WTC11 (cell line): ENCODE data around the gene MYLK. TPM values are rescaled to one million over a fixed set of nuclear protein-coding genes. Genes with fewer than 3 reads are reported as not detected.
"Not testable (repeated sequence)": the region's sequence is repeated elsewhere in the genome, so short reads cannot be mapped to it uniquely, and the experiment has no call there.

Experiments
- ATAC-seq: fragments of 200-7000 bp; cut with Tn5 transposase; 2 replicates; pipeline ENCODE4 v1.10.0; 2021; ENCODE audit warnings: mild to moderate bottlenecking, moderate library complexity
- CTCF ChIA-PET: fragments of 300-600 bp; sonication (Branson Sonifier 250); formaldehyde crosslinking; loops from one replicate; lab custom pipeline; 2021; ENCODE audit warnings: antibody characterized with exemption; lab: Charles Lee
- POLR2A ChIA-PET: fragments of 350-600 bp; sonication (Branson Sonifier 250); formaldehyde crosslinking; loops from one replicate; lab custom pipeline; 2021; ENCODE audit warnings: antibody characterized with exemption; lab: Charles Lee
- DNase-seq: peaks from one replicate; pipeline ENCODE4 v3.0.0; 2021; ENCODE audit warnings: low spot score
- H3K27ac Mint-ChIP-seq: 2 replicates; pipeline ENCODE4 v1.8.0; 2021; ENCODE audit warnings: mixed read lengths
- H3K27me3 Mint-ChIP-seq: 2 replicates; pipeline ENCODE4 v1.8.0; 2021; ENCODE audit warnings: low read depth, mild to moderate bottlenecking, moderate library complexity, mixed read lengths
- H3K36me3 Mint-ChIP-seq: 2 replicates; pipeline ENCODE4 v1.8.0; 2021; ENCODE audit warnings: mixed read lengths
- H3K4me1 Mint-ChIP-seq: 2 replicates; pipeline ENCODE4 v1.8.0; 2022; ENCODE audit warnings: mixed read lengths
- H3K4me3 Mint-ChIP-seq: 2 replicates; pipeline ENCODE4 v1.8.0; 2021; ENCODE audit warnings: mild to moderate bottlenecking, moderate library complexity, mixed read lengths
- H3K9me3 Mint-ChIP-seq: 2 replicates; pipeline ENCODE4 v1.8.0; 2021; ENCODE audit warnings: mixed read lengths
- ATF2 ChIP-seq: sonication (generic); formaldehyde crosslinking; IDR thresholded peaks from 2 replicates; pipeline ENCODE4 v1.8.1; 2022; ENCODE audit warnings: low read depth, missing genetic modification reagents, borderline replicate concordance
- ETV6 ChIP-seq: sonication (generic); formaldehyde crosslinking; IDR thresholded peaks from 2 replicates; pipeline ENCODE4 v1.8.1; 2022; ENCODE audit warnings: mild to moderate bottlenecking, missing genetic modification reagents
- FOXP4 ChIP-seq: sonication (generic); formaldehyde crosslinking; IDR thresholded peaks from 2 replicates; pipeline ENCODE4 v1.8.0; 2022; ENCODE audit warnings: mild to moderate bottlenecking, missing genetic modification reagents
- KAT7 ChIP-seq: sonication (generic); formaldehyde crosslinking; IDR thresholded peaks from 2 replicates; pipeline ENCODE4 v1.8.1; 2023; ENCODE audit warnings: missing genetic modification reagents, mild to moderate bottlenecking, borderline replicate concordance
- MAX ChIP-seq: sonication (generic); formaldehyde crosslinking; IDR thresholded peaks from 2 replicates; pipeline ENCODE4 v1.8.0; 2022; ENCODE audit warnings: mild to moderate bottlenecking, missing genetic modification reagents
- MYBL2 ChIP-seq: sonication (generic); formaldehyde crosslinking; IDR thresholded peaks from 2 replicates; pipeline ENCODE4 v1.8.1; 2023; ENCODE audit warnings: mild to moderate bottlenecking, moderate library complexity, missing genetic modification reagents
- OVOL2 ChIP-seq: fragments of 250-450 bp; sonication (Bioruptor Pico); IDR thresholded peaks from 2 replicates; pipeline ENCODE4 v1.9.0; 2021; ENCODE audit warnings: mild to moderate bottlenecking, borderline replicate concordance
- PRRX2 ChIP-seq: fragments of 250-450 bp; sonication (Bioruptor Pico); IDR thresholded peaks from 2 replicates; pipeline ENCODE4 v1.8.0; 2021; ENCODE audit warnings: mild to moderate bottlenecking
- SMAD4 ChIP-seq: sonication (generic); formaldehyde crosslinking; IDR thresholded peaks from 2 replicates; pipeline ENCODE4 v1.8.0; 2022; ENCODE audit warnings: mild to moderate bottlenecking, missing genetic modification reagents
- SP1 ChIP-seq: sonication (generic); formaldehyde crosslinking; conservative IDR thresholded peaks from 2 replicates; pipeline ENCODE4 v1.8.1; 2022; ENCODE audit warnings: missing genetic modification reagents
- ZNF121 ChIP-seq: sonication (generic); formaldehyde crosslinking; IDR thresholded peaks from 2 replicates; pipeline ENCODE4 v1.8.0; 2023; ENCODE audit warnings: missing genetic modification reagents
- ZNF396 ChIP-seq: fragments of 250-450 bp; sonication (Bioruptor Pico); IDR thresholded peaks from 2 replicates; pipeline ENCODE4 v1.8.0; 2021; ENCODE audit warnings: mild to moderate bottlenecking, moderate library complexity, borderline replicate concordance
- ZNF512 ChIP-seq: sonication (generic); formaldehyde crosslinking; IDR thresholded peaks from 2 replicates; pipeline ENCODE4 v1.8.1; 2022; ENCODE audit warnings: missing genetic modification reagents, borderline replicate concordance
- ZNF532 ChIP-seq: fragments of 250-450 bp; sonication (Bioruptor Pico); IDR thresholded peaks from 2 replicates; pipeline ENCODE4 v1.9.0; 2021; ENCODE audit warnings: mild to moderate bottlenecking, borderline replicate concordance
- total RNA-seq: library from RNA; stranded (reverse); gene quantifications from 3 replicates; pipeline ENCODE4 v1.2.3, GENCODE V29; 2021
- TF ChIP-seq, protein P1 (sequence below): sonication (generic); formaldehyde crosslinking; IDR thresholded peaks from 2 replicates; pipeline ENCODE4 v1.8.1; 2023; ENCODE audit warnings: mild to moderate bottlenecking, moderate library complexity, missing genetic modification reagents
- TF ChIP-seq, protein P2 (sequence below): fragments of 250-450 bp; sonication (Bioruptor Pico); IDR thresholded peaks from 2 replicates; pipeline ENCODE4 v1.8.0; 2021; ENCODE audit warnings: mild to moderate bottlenecking
- TF ChIP-seq, protein P3 (sequence below): sonication (generic); formaldehyde crosslinking; IDR thresholded peaks from 2 replicates; pipeline ENCODE4 v1.8.1; 2023; ENCODE audit warnings: mild to moderate bottlenecking, missing genetic modification reagents, moderate library complexity

The MYLK gene
- total RNA-seq, 1 experiment from 2014 or later = 10.4 TPM

GRCh38 chr3:123718108-123718507, 166.0 kb downstream of the MYLK start (continued):
- TF ChIP-seq ETV6 (no peak), FOXP4 (no peak), ZNF396 (CRISPR knock-in tag) (no peak), OVOL2 (CRISPR knock-in tag) (no peak), MAX (CRISPR knock-in tag) (no peak)
- TF ChIP-seq, protein P1, sequence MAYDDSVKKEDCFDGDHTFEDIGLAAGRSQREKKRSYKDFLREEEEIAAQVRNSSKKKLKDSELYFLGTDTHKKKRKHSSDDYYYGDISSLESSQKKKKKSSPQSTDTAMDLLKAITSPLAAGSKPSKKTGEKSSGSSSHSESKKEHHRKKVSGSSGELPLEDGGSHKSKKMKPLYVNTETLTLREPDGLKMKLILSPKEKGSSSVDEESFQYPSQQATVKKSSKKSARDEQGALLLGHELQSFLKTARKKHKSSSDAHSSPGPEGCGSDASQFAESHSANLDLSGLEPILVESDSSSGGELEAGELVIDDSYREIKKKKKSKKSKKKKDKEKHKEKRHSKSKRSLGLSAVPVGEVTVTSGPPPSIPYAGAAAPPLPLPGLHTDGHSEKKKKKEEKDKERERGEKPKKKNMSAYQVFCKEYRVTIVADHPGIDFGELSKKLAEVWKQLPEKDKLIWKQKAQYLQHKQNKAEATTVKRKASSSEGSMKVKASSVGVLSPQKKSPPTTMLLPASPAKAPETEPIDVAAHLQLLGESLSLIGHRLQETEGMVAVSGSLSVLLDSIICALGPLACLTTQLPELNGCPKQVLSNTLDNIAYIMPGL = no peak

DNA sequence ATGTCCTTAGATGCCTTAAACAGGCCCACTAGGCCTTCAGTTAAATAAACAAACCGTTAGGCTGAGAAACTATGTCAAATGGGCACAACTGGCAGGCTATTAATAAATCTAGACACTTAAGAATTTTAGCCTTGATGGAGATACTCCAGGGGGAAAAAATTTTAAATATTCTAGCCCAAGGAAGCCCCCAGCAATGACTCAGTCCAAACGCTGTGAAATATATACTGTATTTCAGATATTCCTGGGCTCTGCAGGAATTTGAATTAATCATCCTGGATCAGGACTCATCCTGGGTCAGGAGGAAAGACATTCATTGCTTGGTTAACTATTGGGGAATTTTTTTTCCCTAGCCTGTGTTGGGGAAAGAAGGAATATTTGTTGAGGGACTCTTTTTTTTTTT, 166.7 kb downstream of the MYLK start:
- H3K27me3 Mint-ChIP-seq, H3K36me3 Mint-ChIP-seq, H3K27ac Mint-ChIP-seq, H3K9me3 Mint-ChIP-seq, ATAC-seq, POLR2A ChIA-PET, H3K4me3 Mint-ChIP-seq, H3K4me1 Mint-ChIP-seq, DNase-seq: not testable (repeated sequence)
- CTCF ChIA-PET = interaction anchor here (1.2 kb wide), 1 partner anchor 75 kb away, joined by 4 read pairs; no protein-coding TSS in a partner anchor

GRCh38 chr3:123716411-123716810, 167.7 kb downstream of the MYLK start:
- H3K27me3 Mint-ChIP-seq = no peaks in the 10 kb centered on the region; the same call in 1 of the 2 replicates
- no peak overlapping the region for H3K4me3 Mint-ChIP-seq
- POLR2A ChIA-PET = no interaction called here
- H3K36me3 Mint-ChIP-seq = no peaks in the 10 kb centered on the region
- H3K9me3 Mint-ChIP-seq = no peaks in the 10 kb centered on the region
- no peak overlapping the region for H3K27ac Mint-ChIP-seq
- DNase-seq = no peak
- CTCF ChIA-PET = interaction anchor here (1.0 to 1.8 kb wide), 3 partner anchors 17 to 74 kb away, joined by 3 to 6 read pairs (median 4); no protein-coding TSS in a partner anchor
- ATAC-seq = no peak
- peaks cover 17% of the 10 kb centered on the region for H3K4me1 Mint-ChIP-seq
- no peak for TF ChIP-seq SMAD4 (CRISPR knock-in tag)
- no peak for TF ChIP-seq ATF2 (CRISPR knock-in tag)
- TF ChIP-seq, protein P1 = no peak
- TF ChIP-seq, protein P2, sequence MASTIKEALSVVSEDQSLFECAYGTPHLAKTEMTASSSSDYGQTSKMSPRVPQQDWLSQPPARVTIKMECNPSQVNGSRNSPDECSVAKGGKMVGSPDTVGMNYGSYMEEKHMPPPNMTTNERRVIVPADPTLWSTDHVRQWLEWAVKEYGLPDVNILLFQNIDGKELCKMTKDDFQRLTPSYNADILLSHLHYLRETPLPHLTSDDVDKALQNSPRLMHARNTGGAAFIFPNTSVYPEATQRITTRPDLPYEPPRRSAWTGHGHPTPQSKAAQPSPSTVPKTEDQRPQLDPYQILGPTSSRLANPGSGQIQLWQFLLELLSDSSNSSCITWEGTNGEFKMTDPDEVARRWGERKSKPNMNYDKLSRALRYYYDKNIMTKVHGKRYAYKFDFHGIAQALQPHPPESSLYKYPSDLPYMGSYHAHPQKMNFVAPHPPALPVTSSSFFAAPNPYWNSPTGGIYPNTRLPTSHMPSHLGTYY (CRISPR knock-in tag) = no peak
- TF ChIP-seq, protein P3, sequence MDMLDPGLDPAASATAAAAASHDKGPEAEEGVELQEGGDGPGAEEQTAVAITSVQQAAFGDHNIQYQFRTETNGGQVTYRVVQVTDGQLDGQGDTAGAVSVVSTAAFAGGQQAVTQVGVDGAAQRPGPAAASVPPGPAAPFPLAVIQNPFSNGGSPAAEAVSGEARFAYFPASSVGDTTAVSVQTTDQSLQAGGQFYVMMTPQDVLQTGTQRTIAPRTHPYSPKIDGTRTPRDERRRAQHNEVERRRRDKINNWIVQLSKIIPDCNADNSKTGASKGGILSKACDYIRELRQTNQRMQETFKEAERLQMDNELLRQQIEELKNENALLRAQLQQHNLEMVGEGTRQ (CRISPR knock-in tag) = no peak
- TF ChIP-seq ZNF512 = no peak
- no peak for TF ChIP-seq ZNF121 (CRISPR knock-in tag)
- TF ChIP-seq PRRX2 (CRISPR knock-in tag) = no peak
- no peak for TF ChIP-seq KAT7 (CRISPR knock-in tag)
- TF ChIP-seq SP1 (CRISPR knock-in tag) = no peak
- no peak for TF ChIP-seq MYBL2 (CRISPR knock-in tag)
- no peak for TF ChIP-seq ZNF532 (CRISPR knock-in tag)
